ENCODE measurements around the gene CCDC92B.

The CCDC92B gene

DNA sequence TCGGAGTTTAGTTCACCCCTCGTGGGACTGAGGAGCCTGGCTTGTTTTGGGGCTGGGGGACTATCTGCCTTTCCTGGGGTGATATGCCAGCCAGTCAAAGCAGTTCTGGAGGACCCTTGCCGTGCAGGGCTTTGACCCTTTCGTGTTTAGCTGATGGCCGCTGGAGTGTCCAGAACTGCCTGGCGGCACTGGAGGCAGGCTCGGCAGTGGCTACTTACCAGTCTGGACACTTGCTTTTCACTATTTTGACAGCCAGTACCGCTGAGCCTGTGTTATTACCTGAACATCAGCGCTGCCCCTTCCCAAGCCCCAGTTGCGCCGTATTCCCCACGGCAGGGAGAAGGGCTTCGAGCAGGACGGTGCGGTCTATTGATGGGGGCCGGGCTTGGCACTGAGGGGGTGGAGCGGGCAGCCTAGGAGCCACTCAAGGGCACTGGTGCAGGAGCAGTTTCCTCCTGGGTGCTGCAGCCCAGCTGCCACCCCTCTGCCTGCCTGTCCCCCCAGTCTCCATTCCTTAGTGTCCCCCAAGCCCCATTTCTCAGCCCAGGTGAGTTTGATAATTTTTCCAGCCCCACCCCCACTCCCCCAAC, 18.6 kb downstream of the CCDC92B start:
- no peak for DNase-seq
- in situ Hi-C loops (cut with HindIII; ENCODE audit: low pct_ligation_motif_present, low pct_unique_long_range_greater_than_20kb, low sequenced_read_pairs), result no loop called here

DNA sequence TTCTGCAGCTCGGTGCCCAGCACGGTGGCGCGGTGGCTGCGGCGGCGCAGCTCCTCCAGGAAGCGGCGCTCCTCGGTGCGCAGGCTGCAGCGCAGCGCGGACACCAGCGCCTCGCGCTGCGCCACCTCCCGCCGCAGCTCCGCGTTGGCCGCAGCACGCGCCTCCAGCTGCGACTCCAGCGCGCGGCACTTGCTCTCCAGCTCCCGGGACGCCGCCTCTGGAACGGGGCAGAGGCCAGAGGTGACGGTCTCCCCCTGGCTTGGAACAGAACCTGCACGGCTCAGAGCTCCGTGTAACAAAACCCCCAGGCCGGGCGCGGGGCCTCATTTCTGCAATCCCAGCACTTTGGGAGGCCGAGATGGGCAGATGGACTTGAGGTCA, 24.7 kb downstream of the CCDC92B start:
- in situ Hi-C loops (cut with HindIII; ENCODE audit: low pct_ligation_motif_present, low pct_unique_long_range_greater_than_20kb, low sequenced_read_pairs), result no loop called here
- DNase-seq, result no peak

DNA sequence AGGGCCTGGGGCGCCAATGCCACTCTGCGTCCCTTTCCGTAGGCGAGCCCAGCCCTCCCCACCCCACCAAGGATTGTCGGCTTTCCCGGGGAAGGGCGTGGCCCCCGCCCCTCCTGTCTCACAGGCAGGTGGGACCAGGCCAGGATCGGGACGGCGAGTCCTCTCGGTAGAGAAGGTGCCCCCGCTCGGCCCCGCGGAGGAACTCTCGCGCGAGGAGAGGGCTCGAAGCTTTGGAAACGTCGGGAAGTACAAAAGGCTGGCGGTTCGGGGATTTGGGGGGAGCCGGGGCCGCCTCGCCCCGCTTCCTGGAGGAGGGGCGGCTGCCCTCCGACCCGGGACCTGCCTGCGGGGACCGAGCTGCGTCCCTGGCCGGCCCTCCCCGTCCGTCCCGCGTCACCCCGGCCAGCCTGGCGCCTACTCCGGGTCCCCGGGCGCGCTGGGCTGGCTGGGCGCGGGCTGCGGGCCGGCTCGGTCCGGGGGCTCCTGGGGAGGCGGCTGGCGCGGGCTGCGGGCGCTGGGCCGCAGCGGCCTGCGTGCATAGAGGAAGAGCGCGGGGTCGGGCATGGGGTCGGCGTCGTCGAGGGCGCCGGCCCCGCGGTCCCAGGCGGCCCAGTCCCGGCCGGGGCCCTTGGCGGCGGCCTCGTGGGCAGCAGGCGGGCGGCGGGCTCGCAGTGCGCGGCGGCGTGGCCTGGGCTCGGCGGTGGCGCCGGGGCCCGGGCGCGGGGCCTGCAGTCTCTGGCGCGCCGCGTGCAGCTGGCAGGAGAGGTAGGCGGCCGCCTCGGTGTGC, 25.3 kb downstream of the CCDC92B start:
- in situ Hi-C loops (cut with HindIII; ENCODE audit: low pct_ligation_motif_present, low pct_unique_long_range_greater_than_20kb, low sequenced_read_pairs), result no loop called here
- DNase-seq, result no peak

DNA sequence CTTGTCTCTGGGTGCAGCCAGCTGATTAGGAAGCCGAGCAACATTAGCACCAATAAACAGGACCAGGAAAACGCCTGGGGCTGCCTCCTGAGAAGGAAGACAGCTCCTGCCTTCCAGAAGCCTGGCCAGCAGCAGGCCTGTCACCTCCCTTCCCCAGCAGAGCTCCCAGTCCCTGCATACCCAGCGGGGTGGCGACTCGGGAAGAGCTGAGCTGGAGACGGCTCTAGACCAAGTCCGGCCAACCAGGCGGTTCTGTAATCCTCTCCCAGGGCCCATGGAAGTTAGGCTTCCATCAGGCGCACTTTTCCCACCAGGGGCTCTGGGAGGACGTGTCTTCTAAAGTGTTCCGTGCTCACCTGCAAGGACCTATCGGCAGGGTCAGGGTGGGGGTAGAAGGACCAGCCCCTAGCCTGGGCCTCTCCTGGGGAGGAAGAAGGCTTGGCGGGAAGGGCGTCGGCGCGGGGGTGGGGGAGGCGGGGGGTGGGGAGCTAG, 25.9 kb downstream of the CCDC92B start:
- DNase-seq, result no peak
- in situ Hi-C loops (cut with HindIII; ENCODE audit: low pct_ligation_motif_present, low pct_unique_long_range_greater_than_20kb, low sequenced_read_pairs), result no loop called here

DNA sequence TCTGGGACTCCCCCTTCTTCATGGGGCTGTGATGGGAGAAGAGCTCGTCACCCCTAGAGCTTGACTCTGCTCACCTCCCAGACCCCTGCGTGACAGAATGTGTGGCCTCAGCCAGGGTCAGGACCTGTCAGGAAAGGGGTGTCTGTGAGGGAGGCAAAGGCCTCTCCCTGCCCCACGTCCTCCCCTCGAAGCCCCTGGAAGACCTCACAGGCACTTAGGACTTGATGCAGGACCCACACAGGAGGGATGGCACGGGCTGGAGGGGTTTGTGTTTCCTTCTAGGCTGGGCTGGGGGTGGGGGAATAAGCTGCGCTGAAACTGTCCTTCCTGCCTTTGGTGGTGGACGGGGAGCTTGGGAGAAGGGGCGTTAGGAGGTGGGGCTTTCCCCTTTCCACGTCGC, 26.8 kb downstream of the CCDC92B start:
- DNase-seq, result no peak
- in situ Hi-C loops (cut with HindIII; ENCODE audit: low pct_ligation_motif_present, low pct_unique_long_range_greater_than_20kb, low sequenced_read_pairs), result no loop called here

DNA sequence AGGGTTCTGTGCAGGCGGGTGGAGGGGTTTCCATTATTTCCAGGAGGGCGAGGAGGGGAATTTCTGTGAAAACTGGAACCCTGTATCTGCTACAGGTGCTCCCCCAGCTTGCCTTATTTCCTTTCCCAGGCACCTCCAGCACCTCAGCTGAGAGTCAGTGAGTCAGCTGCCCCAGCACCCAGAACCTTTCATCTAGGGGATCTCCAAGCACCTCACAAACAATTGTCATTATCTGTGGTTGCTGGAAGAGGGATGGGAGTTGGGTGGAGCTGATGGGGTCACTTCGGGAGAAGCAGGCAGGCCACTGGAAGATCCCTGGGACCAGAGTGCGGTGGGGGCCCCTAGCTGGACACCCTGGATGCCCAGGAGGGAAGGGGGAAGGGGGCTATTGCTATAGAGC, 27.8 kb downstream of the CCDC92B start:
- no peak for DNase-seq
- in situ Hi-C loops (cut with HindIII; ENCODE audit: low pct_ligation_motif_present, low pct_unique_long_range_greater_than_20kb, low sequenced_read_pairs), result no loop called here

DNA sequence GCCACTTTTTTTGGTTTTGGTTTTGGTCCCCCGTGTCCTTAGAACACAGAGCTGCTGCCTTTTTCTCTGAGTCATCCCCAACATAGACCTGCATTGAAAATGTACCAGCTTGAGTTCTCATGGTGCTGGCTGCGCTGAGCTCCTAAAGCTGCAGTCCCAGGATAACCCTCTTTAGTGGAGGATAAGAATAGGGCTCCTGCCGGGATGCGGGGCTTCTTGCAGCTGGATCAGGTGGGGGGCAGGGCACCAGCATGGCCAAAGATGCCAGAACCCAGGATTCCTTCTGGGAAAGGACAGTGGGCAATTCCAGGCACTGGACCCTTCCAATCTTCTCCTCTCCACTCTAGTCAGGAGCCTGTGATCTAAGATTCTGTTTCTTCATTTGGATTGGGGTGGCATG, 29.6 kb downstream of the CCDC92B start:
- in situ Hi-C loops (cut with HindIII; ENCODE audit: low pct_ligation_motif_present, low pct_unique_long_range_greater_than_20kb, low sequenced_read_pairs), result no loop called here
- DNase-seq, result no peak

DNA sequence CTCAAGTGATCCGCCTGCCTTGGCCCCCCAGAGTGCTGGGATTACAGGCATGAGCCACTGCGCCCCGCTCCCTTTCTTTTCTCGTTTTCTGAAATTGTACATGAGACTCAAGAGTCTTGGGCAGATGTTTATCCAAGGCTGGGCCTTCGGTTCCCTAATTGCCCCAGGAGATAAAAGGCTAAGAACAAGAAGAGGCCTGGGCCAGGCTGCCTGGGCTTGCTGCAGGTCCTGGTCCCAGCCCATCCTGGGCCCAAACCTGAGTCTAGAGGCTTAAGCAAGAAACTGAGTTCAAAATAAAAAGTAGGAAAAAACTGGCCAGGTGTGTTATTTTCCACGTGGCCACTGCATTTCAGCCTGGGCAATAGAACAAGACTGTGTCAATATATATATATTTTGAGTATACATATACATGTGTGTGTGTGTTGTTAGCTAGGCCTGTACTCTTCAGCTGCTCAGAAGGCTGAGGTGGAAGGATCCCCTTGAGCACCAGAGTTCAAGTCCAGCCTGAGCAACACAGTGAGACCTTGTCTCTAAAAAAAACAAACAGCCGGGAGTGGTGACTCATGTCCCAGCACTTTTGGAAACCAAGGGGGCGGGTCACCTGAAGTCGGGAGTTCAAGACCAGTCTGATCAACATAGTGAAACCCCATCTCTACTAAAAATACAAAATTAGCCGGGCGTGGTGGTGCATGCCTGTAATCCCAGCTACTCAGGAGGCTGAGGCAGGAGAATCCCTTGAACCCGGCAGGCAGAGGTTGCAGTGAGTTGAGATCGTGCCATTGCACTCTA, 31.1 kb downstream of the CCDC92B start:
- no peak for DNase-seq
- in situ Hi-C loops (cut with HindIII; ENCODE audit: low pct_ligation_motif_present, low pct_unique_long_range_greater_than_20kb, low sequenced_read_pairs), result no loop called here

DNA sequence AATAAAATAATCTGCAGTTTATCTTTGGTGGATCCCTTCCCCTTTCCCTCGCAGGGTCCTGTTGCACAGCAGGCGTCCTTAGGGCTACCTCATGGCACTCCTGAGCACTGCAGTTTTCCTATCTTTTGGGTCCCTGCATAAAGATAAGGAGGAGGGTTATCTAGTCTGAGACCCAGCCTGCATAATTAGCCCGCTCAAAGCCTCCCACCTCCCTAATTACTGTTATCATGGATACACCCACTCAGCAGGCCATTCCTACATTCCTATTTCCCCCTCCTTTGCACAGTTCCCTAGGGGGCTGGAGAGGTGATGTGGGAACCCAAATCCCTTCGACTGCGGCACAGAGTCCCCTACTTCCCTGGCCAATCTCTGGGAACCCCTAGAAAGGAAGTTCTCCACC, 32.8 kb downstream of the CCDC92B start:
- DNase-seq, result no peak
- in situ Hi-C loops (cut with HindIII; ENCODE audit: low pct_ligation_motif_present, low pct_unique_long_range_greater_than_20kb, low sequenced_read_pairs), result no loop called here

DNA sequence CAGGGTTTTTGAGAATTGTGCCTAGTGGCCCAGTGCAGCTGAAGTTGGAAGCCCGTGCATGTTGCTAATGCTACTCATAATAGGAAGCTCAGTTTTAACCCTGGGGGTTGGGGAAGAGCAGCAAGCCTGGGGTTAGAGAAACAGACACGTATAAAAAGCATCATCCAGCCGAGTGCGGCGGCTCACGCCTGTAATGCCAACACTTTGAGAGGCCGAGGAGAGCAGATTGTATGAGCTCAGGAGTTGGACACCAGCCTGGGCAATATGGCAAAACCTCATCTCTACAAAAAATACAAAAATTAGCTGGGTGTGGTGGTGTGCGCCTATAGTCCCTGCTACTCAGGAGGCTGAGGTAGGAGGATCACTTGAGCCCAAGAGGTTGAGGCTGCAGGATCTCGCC, 35.6 kb downstream of the CCDC92B start:
- DNase-seq, result no peak
- in situ Hi-C loops (cut with HindIII; ENCODE audit: low pct_ligation_motif_present, low pct_unique_long_range_greater_than_20kb, low sequenced_read_pairs), result no loop called here

DNA sequence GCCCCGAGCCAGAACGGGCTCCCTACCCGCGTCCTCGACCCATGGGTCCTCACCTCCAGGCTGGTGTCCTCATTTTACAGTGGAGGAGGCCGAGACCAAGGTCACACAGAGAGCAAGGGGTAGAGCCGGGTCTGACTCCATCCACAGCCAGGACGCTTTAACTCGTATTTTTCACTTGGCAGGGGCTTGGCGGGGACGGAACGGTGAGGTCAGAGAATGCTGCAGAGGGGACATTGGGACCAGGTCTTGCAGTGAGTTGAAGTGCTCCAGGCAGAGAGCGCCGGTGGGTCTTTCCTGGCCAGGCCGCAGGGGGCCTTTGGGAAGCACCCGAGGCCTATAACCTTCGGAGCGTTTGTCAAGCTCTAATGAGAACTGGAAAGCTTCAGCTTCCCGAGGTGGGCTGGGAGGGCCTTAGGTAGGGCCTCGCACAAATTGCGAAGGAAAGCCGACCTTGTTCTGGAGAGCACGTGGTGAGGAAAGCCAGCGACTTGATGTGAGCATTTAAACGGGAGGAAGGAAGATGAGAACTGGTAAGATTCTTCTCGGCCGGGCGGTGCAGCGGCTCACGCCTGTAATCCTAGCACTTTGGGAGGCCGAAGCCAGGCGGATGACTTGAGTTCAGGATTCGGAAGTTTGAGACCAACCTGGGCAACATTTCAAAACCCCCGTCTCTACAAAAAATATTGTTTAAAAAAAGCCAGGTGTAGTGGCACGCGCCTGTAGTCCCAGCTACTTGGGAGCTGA, 37.0 kb downstream of the CCDC92B start:
- peak; percentile 8 for DNase-seq
- in situ Hi-C loops (cut with HindIII; ENCODE audit: low pct_ligation_motif_present, low pct_unique_long_range_greater_than_20kb, low sequenced_read_pairs), result no loop called here

DNA sequence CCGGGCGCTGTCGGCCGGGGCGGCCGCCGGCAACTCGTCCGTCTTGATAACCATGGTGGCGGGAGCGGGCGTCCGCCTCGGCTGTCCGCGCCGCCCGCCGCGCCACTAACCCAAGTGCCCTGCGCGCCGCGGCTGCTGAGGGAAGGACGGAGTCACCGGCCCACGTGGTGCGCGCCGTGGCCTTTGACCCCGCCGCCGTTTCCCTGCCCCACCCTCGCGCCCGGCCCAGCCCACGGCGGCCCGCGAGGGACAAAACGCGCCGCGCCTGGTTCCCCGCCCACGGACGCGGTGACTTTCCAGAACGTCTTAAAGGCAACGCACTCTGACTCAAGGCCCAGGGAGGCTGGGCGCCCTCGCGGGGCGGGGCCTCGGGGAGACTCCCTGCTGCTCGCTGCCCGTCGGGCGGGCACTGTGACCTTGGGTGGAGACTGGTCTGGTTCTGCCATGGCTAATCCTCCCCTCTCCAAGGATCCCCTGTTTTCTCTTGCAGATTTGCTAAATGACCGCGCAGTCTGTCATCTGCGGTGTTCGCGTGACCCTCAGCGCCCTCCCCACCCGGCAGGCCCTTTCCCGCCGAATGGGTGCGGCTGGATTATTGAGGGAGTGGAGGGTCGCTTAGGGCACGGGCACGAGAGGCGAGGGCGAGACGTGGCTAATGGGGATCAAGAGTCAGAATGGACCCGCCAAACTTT, 37.7 kb downstream of the CCDC92B start, which contains the start of gene CLUH:
Gene CLUH (minus strand): TSS at position 157 of the 692 bp plus-strand sequence. CDS start 103 bp downstream, at position 54.
- peak; percentile 98 for DNase-seq
- in situ Hi-C loops (cut with HindIII; ENCODE audit: low pct_ligation_motif_present, low pct_unique_long_range_greater_than_20kb, low sequenced_read_pairs), result no loop called here

DNA sequence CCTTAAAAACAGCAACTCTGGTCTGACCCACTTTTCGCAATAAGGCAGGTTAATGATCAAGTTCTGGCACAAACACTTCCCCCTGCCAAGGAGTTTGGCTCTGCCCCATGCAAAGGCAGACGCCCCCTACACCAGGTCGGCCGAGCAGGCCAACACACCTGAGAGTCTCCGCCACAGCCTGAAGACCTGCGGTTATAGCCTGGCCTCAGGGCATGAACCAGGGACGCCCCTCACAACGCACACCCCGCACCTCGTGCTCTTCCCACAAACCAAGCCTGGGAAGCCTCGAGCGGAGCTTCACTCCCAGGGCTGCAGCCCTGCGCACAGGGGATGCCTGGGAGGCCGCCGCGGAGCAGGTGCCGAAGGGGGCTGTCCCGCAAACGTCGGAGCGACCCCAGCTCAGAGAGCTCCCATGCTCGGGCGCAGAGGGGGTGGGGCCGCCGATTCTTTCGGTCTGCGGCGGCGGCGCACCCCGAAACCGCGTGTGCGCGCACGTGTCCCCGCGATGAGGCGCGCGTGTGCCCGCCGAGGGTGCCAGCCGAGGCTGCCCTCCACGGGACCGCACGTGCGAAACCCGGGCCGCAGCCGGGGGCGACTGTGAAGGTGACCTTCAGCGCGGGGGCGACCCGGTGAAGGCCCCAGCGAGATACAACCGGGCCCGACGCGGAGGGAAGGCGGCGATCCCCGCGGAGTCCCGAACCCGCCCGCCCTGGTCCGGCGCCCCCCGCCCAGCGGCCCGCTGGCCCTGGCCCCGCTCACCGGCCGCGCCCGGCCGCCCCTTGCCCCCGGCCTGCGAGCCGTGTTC, 38.4 kb downstream of the CCDC92B start:
- in situ Hi-C loops (cut with HindIII; ENCODE audit: low pct_ligation_motif_present, low pct_unique_long_range_greater_than_20kb, low sequenced_read_pairs), result no loop called here
- peak; percentile 55 for DNase-seq

DNA sequence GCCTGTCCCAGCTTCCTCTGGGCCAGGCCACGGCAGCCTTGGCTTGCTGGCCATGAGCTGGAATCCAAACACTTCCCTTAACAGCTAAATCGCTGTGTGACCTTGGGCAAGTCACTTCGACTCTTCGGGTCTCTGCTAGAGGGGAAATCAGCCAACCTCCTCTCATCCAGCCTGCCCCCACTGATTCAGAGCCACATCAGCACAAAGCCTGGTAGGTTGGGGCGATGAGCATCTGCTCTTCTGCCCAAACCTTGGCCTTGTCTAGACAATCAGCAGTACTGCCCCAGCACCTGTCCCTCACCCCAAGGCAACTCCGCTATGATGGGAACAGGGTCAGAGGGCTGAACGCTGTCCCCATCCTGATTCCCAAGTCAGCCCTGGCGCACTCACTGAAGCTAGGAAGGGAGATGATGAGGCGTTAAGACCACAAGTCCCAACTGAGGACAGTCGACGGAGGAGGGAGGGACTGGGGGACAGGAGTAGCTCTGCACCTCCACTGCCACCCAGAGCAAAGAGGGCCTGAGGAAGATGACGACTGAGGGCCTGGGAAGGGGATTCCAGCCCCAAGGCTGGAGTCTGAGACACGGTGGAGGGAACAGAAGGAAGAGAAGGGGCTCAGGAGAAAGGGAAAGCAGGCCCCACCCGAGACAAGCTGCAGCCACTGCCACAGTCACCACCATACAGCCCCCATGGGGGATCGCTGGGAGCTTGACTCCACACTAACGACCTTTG, 39.2 kb downstream of the CCDC92B start:
- in situ Hi-C loops (cut with HindIII; ENCODE audit: low pct_ligation_motif_present, low pct_unique_long_range_greater_than_20kb, low sequenced_read_pairs), result no loop called here
- DNase-seq, result no peak

DNA sequence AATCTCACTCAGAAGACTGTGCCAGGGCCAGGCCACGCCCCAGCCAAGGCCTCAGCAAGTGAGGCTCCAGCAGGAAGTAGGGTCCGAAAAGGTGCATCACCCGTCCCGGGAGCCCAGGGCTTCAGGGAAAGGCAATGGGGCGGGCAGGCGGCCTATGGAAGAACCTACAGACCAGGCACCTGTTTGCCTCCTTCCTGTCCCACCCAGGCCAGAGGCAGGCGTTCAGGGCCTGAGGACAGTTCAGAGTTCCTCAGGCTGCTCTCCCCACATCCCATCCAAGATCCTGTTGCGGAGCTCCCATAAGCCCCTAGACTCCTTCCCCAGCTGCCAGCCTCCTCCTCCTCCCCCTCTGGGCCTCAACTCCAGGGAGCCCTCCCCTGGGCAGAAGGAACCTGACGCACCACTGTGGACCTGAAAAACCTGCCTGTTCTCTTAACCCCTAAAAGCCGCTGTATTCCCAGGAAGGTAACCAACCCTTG, 40.2 kb downstream of the CCDC92B start:
- in situ Hi-C loops (cut with HindIII; ENCODE audit: low pct_ligation_motif_present, low pct_unique_long_range_greater_than_20kb, low sequenced_read_pairs), result no loop called here
- DNase-seq, result no peak

DNA sequence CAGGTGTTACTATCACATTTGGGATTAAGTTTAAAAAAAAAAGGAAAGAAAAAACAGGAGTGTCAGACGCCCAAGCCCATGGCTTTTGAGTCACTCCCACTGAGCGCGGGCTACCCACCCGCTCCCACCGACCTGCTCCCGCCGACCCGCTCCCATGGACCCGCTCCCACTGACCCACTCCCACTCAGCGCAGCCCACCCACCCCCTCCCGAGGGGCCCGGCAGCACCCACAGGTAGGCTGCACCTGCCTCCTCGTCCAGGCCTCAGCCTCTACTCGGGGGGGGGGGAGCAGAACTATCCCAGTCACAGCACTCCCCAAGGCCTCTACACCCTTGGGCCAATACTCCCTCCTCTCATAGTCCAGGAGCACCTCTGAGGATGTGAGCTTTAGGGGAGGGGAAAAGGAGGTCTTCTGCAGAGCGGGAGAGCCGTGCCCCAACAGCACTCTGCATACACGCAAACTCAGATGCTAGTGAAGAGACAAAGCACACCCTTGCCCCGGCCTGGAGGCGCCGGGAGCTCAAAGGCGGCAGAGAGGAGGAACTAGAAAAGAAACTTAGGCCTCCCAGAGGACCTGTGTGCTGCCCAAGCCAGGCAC, 40.8 kb downstream of the CCDC92B start:
- DNase-seq, result no peak
- in situ Hi-C loops (cut with HindIII; ENCODE audit: low pct_ligation_motif_present, low pct_unique_long_range_greater_than_20kb, low sequenced_read_pairs), result no loop called here
